Mesothelial cell of epicardium (in vitro differentiated cells): ENCODE measurements around the gene METTL22. TPM values are rescaled to one million over a fixed set of nuclear protein-coding genes. Genes with fewer than 3 reads are reported as not detected.

Experiments used
- DNase-seq, 2 experiments: peaks; one replicate each; pipeline ENCODE4 v3.0.0; 2021; ENCODE audit warnings: low spot score in 2 of 2; ENCODE audit not compliant: unreplicated experiment in 2 of 2
- H3K27ac Mint-ChIP-seq: 2 replicates; pipeline ENCODE4 v1.8.0; 2021; ENCODE audit warnings: mixed read lengths
- H3K27me3 Mint-ChIP-seq: 2 replicates; pipeline ENCODE4 v1.8.0; 2021; ENCODE audit warnings: low read depth, mixed read lengths
- H3K36me3 Mint-ChIP-seq: 2 replicates; pipeline ENCODE4 v1.8.0; 2021; ENCODE audit warnings: mixed read lengths
- H3K4me1 Mint-ChIP-seq: 2 replicates; pipeline ENCODE4 v1.8.0; 2021; ENCODE audit warnings: mixed read lengths
- H3K4me3 Mint-ChIP-seq: 2 replicates; pipeline ENCODE4 v1.8.0; 2021; ENCODE audit warnings: mild to moderate bottlenecking, moderate library complexity, mixed read lengths
- H3K9me3 Mint-ChIP-seq: 2 replicates; pipeline ENCODE4 v1.8.0; 2021; ENCODE audit warnings: mixed read lengths
- total RNA-seq: library from RNA; stranded (reverse); gene quantifications from 3 replicates; pipeline ENCODE4 v1.2.1, GENCODE V29; 2021
- TF ChIP-seq, protein P1 (sequence below): fragments of 200-600 bp; sonication (generic); IDR thresholded peaks from one replicate; pipeline ENCODE4 v1.5.0; 2021; ENCODE audit warnings: antibody characterized with exemption; ENCODE audit not compliant: unreplicated experiment

Gene METTL22
- total RNA-seq, 1 donor from 2014 or later = 65.8 TPM

DNA sequence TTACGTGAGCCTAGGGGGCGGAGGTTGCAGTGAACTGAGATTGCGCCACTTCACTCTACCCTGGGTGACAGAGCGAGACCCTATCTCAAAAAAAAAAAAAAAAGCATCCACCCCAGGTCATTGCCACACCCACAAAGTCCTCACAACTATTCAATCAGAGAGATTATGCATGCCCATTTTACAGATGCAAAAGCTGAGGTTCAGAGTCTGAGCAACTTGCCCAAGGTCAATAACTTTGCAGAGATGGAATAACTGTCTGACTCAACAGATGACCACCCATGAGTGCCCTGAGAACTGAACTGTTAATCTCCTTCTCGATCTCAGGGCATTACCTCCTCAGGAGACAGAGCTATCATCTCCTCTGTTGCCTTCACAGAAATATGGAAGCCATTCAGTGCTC, 25.7 kb upstream of the METTL22 start:
- DNase-seq = no peak
- Mint-ChIP-seq H3K27me3 (peaks cover 32% of the 10 kb centered on the region), H3K4me1 (no peaks in the 10 kb centered on the region), H3K36me3 (no peaks in the 10 kb centered on the region), H3K9me3 (peaks cover 10% of the 10 kb centered on the region), H3K4me3 (no peak overlapping the region), H3K27ac (no peak overlapping the region)
- TF ChIP-seq, protein P1, sequence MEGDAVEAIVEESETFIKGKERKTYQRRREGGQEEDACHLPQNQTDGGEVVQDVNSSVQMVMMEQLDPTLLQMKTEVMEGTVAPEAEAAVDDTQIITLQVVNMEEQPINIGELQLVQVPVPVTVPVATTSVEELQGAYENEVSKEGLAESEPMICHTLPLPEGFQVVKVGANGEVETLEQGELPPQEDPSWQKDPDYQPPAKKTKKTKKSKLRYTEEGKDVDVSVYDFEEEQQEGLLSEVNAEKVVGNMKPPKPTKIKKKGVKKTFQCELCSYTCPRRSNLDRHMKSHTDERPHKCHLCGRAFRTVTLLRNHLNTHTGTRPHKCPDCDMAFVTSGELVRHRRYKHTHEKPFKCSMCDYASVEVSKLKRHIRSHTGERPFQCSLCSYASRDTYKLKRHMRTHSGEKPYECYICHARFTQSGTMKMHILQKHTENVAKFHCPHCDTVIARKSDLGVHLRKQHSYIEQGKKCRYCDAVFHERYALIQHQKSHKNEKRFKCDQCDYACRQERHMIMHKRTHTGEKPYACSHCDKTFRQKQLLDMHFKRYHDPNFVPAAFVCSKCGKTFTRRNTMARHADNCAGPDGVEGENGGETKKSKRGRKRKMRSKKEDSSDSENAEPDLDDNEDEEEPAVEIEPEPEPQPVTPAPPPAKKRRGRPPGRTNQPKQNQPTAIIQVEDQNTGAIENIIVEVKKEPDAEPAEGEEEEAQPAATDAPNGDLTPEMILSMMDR = no peak

DNA sequence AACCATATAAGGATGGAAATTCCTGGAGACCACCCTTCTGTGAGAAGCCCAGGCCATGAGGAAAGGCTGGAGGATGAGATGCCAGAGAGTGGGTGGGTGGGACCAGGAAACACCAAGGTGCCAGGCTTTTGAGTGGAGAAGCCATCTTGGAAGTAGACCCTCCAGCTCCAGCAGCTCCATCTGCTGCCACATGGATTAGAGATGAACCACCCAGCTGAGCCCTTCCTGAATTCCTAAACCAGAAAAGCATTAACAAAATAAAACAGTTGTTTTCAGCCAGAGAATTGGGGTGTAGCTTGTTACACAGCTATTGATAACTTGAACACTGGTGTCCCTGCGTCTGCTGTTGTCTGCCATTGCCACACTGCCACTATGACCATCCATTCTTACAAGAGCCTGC, 24.9 kb upstream of the METTL22 start:
- H3K36me3 Mint-ChIP-seq = no peaks in the 10 kb centered on the region
- no peak for DNase-seq
- TF ChIP-seq, protein P1 = no peak
- no peaks in the 10 kb centered on the region for H3K4me1 Mint-ChIP-seq
- H3K9me3 Mint-ChIP-seq = peaks cover 10% of the 10 kb centered on the region
- peaks cover 36% of the 10 kb centered on the region for H3K27me3 Mint-ChIP-seq
- no peak overlapping the region for H3K27ac Mint-ChIP-seq
- H3K4me3 Mint-ChIP-seq = no peak overlapping the region

DNA sequence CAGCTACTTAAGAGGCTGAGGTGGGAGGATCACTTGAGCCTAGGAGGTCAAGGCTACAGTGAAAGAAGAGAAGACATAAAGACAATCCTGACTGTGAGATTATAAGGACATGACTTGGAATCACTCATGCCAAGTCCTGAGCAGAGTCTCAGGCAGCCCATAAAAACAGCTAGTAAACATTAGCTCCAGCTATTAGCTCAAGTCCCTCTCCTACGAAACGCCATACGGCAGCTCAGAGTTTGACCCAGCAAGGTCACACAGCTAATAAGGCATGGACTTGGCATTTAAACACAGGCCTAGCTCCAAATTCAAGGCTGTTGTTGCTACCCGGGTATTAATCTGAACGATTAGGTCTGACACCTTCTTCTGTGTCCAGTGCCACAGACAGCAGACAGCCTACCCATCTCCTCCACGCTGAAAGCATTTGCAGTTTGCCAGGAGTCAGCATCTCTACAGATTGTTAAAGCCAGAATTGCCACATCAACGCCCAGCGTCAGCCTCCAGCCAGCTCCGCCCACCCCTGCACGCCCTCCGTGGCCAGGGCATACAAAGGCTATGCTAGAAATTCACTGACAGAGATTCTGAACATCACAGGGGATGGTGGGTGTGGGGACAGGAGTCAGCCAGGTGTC, 21.2 kb upstream of the METTL22 start:
- DNase-seq = no peak
- Mint-ChIP-seq H3K36me3 (no peaks in the 10 kb centered on the region), H3K9me3 (peaks cover 14% of the 10 kb centered on the region), H3K4me3 (no peak overlapping the region), H3K4me1 (no peaks in the 10 kb centered on the region), H3K27ac (no peak overlapping the region), H3K27me3 (peaks cover 51% of the 10 kb centered on the region)
- TF ChIP-seq, protein P1 = no peak

DNA sequence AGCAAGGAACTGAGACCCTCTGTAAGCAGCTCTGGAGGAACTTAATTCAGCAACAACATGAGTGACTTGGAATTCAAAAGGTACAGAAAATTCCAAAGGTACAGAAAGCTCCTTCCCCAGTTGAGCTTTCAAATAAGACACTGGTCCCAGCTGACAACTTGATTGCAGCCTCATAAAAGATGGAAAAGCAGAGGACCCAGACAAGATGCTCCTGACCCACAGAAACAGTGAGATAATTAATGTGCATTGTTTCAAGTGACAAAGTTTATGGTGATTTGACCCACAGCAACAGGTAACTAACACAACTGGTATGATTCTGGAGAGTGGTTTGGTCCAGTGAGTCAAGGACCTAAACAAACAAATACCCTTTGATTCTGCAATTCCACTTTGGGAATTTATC, 15.9 kb upstream of the METTL22 start:
- Mint-ChIP-seq H3K27me3 (peaks cover 60% of the 10 kb centered on the region), H3K27ac (no peak overlapping the region)

DNA sequence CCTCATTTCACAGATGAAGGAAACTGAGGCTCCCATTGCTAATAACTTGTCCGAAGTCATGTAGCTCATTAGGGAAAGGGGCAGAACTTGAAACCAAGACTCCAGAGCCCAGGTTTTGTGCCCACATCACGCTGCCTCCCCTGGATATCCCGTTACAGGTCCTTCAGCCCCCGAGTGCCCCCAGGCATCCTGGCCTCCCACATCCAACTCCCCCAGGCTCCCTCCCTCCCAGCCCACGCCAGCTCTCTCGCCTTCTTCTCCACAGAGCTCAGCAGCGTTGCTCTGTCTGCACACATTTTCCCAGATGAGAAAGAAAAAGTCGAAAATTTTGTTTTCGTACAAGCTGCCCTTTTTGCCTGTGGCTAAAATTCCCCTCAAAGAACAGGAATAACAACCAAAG, 14.3 kb upstream of the METTL22 start:
- H3K27ac Mint-ChIP-seq = no peak overlapping the region
- H3K27me3 Mint-ChIP-seq = peaks cover 59% of the 10 kb centered on the region

More for the DNA sequence above, 15.9 kb upstream of the METTL22 start:
- TF ChIP-seq, protein P1 = no peak
- Mint-ChIP-seq H3K4me3 (no peak overlapping the region), H3K4me1 (no peaks in the 10 kb centered on the region), H3K9me3 (peaks cover 4% of the 10 kb centered on the region), H3K36me3 (no peaks in the 10 kb centered on the region)
- no peak for DNase-seq

More for the DNA sequence above, 14.3 kb upstream of the METTL22 start:
- H3K36me3 Mint-ChIP-seq = no peaks in the 10 kb centered on the region
- no peak overlapping the region for H3K4me3 Mint-ChIP-seq
- DNase-seq = no peak
- H3K4me1 Mint-ChIP-seq = no peaks in the 10 kb centered on the region
- no peaks in the 10 kb centered on the region for H3K9me3 Mint-ChIP-seq
- TF ChIP-seq, protein P1 = no peak
